Muscle of leg (tissue), 11 donors: ENCODE results near the gene RFC2. TPM values are rescaled to one million over a fixed set of nuclear protein-coding genes. Genes with fewer than 3 reads are reported as not detected.

Experiments
- DNase-seq: peaks from one replicate; pipeline ENCODE4 v3.0.0; 2013
- H3K27ac ChIP-seq: one replicate; pipeline ENCODE4 v1.5.1; 2013; ENCODE audit warnings: mild to moderate bottlenecking, low read length, control low read depth
- H3K27me3 ChIP-seq: one replicate; pipeline ENCODE4 v1.6.1; 2013; ENCODE audit warnings: low read length; ENCODE audit not compliant: control insufficient read depth, insufficient read depth
- H3K36me3 ChIP-seq: one replicate; pipeline ENCODE4 v1.6.1; 2013; ENCODE audit warnings: low read length; ENCODE audit not compliant: control insufficient read depth, insufficient read depth
- H3K4me1 ChIP-seq: one replicate; pipeline ENCODE4 v1.6.1; 2013; ENCODE audit warnings: low read length; ENCODE audit not compliant: control insufficient read depth, insufficient read depth
- H3K4me3 ChIP-seq: one replicate; pipeline ENCODE4 v1.5.1; 2013; ENCODE audit warnings: low read length, control low read depth
- H3K9me3 ChIP-seq: replicated peaks from 2 replicates; pipeline ENCODE4 v1.6.1; 2013; ENCODE audit warnings: low read depth, low read length; ENCODE audit not compliant: control insufficient read depth
- WGBS: methylation state at CpG from one replicate; pipeline ENCODE4 v1.1.5; 2013; ENCODE audit warnings: missing lambda C conversion rate; ENCODE audit not compliant: insufficient coverage; 5-methylcytosine and 5-hydroxymethylcytosine counted together
- polyA plus RNA-seq, 8 donors: library from polyadenylated mRNA; unstranded; fragments of 120-200 nt; gene quantifications; one replicate each; pipeline versions ENCODE4 v1.2.1 to v1.2.3, GENCODE V29; 2013; ENCODE audit warnings: inconsistent platforms in 1 of 8, low replicate concordance in 1 of 8; ENCODE audit not compliant: insufficient read length in 8 of 8, insufficient read depth in 1 of 8
- total RNA-seq: library from RNA; stranded (reverse); fragments of 120-200 nt; gene quantifications from one replicate; pipeline ENCODE4 v1.2.4, GENCODE V29; 2013

RFC2 gene
- total and polyA plus RNA-seq, 9 donors: 27.5 to 39.5 (median 38.0) TPM

- Histone ChIP-seq H3K27me3 (no peaks in the 10 kb centered on the region), H3K27ac (no peak overlapping the region), H3K36me3 (peaks cover 62% of the 10 kb centered on the region), H3K4me3 (no peak overlapping the region), H3K4me1 (no peaks in the 10 kb centered on the region), H3K9me3 (no peaks in the 10 kb centered on the region)
- no peak for DNase-seq
- WGBS: 94% methylated on average over 13 of the region's 14 CpGs
Measured at GRCh38 chr7:74194686-74195085, 59.5 kb downstream of the RFC2 start.

GRCh38 chr7:74193913-74194312 lies 60.3 kb downstream of the RFC2 start:
- Histone ChIP-seq H3K27ac (no peak overlapping the region), H3K36me3 (peaks cover 66% of the 10 kb centered on the region), H3K4me3 (no peak overlapping the region), H3K4me1 (no peaks in the 10 kb centered on the region), H3K27me3 (no peaks in the 10 kb centered on the region), H3K9me3 (no peaks in the 10 kb centered on the region)
- WGBS: 98% methylated on average over 5 of the region's 7 CpGs
- no peak for DNase-seq

DNA sequence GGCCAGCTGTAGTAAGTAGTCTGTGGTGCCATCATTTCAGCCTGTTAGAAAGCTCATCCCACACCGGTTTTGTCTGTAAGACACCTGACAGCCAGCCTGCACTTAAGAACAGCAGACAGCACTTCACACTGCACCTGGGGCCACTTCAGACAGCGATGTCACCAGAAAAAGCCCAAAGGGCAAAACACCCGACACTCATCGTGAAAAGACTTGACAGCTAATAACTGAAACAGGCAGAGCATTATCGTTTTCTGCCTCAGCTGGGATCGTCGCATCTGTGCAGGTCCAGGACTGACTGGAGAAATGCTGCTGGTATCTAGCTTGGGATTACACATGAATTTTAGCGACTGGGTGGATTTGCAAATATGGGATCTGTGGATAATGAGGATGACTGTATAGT lies 61.1 kb downstream of the RFC2 start:
- no peak overlapping the region for H3K4me3 ChIP-seq
- no peaks in the 10 kb centered on the region for H3K9me3 ChIP-seq
- WGBS: 81% methylated on average over 7 of the region's 8 CpGs
- no peaks in the 10 kb centered on the region for H3K4me1 ChIP-seq
- no peaks in the 10 kb centered on the region for H3K27me3 ChIP-seq
- H3K27ac ChIP-seq: no peak overlapping the region
- DNase-seq: no peak
- H3K36me3 ChIP-seq: peaks cover 74% of the 10 kb centered on the region

DNA sequence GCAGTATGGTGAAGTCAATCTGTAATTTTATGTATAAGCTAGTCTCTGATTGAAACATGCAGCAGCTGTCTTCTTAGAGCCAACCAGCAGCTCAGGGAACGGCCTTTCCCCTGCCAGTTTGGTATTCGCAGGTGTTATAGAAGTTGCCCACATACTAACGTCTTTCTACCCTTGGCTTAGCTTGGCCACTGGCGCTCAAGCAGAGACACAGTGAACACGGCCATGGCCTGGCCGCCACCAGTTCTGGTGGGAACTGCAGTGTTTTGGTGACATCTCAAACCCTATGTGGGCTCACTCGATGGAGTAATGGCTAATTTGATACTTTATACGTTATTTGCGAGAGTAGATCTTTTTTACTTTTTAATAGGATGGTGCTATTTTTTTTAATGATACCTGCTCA lies 63.0 kb downstream of the RFC2 start:
- Histone ChIP-seq H3K4me3 (no peak overlapping the region), H3K27me3 (no peaks in the 10 kb centered on the region), H3K27ac (no peak overlapping the region), H3K4me1 (peaks cover under 1% of the 10 kb centered on the region), H3K9me3 (no peaks in the 10 kb centered on the region), H3K36me3 (peaks cover 74% of the 10 kb centered on the region)
- no peak for DNase-seq
- WGBS: 87% methylated on average over 5 of the region's 9 CpGs

DNA sequence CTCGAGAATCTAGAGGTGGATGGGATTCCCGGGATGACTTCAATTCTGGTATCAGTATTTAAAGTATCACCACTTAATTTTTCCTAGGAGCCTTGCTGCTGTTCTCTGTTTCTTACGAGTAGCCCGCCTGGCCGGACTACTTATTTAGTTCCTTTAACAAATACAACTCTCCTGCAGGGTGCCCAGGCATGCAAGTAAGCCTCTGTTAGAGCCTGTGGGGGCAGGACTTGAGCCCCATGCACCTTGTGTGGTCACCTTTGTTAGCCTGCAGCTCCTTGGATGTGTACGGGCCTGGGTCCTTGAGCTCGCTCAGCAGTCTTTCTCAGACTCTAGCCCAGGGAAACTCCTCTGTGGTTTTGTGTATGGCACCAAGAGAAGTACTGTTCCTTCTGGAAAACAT lies 63.9 kb downstream of the RFC2 start:
- H3K4me1 ChIP-seq: peaks cover 4% of the 10 kb centered on the region
- no peaks in the 10 kb centered on the region for H3K9me3 ChIP-seq
- no peak overlapping the region for H3K27ac ChIP-seq
- 96% methylated on average over 4 of the region's 7 CpGs for WGBS
- DNase-seq: no peak
- no peak overlapping the region for H3K4me3 ChIP-seq
- no peaks in the 10 kb centered on the region for H3K27me3 ChIP-seq
- peaks cover 70% of the 10 kb centered on the region for H3K36me3 ChIP-seq

DNA sequence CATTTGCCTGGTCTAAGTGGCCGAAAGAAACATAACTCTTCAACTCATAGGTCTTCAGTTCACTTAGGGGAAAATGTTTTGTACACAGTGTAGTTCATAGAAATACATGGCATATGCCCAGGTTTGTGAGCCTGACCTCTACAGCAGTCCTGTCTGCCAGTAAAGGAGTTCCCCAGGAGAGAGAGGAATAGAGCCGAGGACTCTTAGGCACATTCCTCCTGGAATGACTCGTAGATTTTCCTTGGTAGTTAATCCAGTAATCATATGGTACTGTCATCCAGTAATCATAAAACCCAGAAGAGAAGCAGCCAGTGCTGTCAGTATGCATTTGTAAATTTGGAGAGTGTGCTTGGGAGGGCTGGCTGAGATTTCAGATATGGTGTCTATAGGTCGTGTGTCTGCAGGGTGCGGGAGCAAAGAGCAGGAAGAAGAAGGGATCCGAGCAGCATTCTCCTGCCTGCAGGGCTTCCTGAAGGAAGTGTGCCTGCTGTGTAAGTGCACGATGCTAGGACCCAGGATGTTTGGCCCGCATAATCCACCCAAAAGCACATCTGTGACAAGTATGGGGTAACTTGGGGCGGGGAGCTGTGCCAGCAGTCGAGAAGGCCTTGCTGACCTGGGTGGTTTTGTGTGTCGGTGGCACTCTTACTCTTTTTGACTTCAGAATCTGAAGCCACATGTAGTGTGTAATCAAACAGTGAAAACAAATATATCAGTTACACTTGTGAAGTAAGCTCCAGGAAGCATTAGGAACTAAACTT lies 66.1 kb downstream of the RFC2 start:
- no peak for DNase-seq
- Histone ChIP-seq H3K4me3 (no peak overlapping the region), H3K36me3 (peaks cover 55% of the 10 kb centered on the region), H3K27ac (no peak overlapping the region), H3K9me3 (no peaks in the 10 kb centered on the region), H3K4me1 (peaks cover 4% of the 10 kb centered on the region), H3K27me3 (no peaks in the 10 kb centered on the region)
- 61% methylated on average over 3 of the region's 11 CpGs for WGBS

GRCh38 chr7:74185636-74186035 lies 68.6 kb downstream of the RFC2 start:
- Histone ChIP-seq H3K4me3 (no peak overlapping the region), H3K36me3 (peaks cover 42% of the 10 kb centered on the region), H3K27me3 (no peaks in the 10 kb centered on the region), H3K4me1 (peaks cover 13% of the 10 kb centered on the region), H3K9me3 (no peaks in the 10 kb centered on the region), H3K27ac (peak overlapping the region; percentile 17)
- no peak for DNase-seq
- 40% methylated on average over 1 of the region's 5 CpGs for WGBS

- WGBS: no CpG with 5 or more reads among the region's 6 CpGs
- Histone ChIP-seq H3K27ac (no peak overlapping the region), H3K27me3 (no peaks in the 10 kb centered on the region)
Measured at GRCh38 chr7:74185016-74185415, 69.2 kb downstream of the RFC2 start.

DNA sequence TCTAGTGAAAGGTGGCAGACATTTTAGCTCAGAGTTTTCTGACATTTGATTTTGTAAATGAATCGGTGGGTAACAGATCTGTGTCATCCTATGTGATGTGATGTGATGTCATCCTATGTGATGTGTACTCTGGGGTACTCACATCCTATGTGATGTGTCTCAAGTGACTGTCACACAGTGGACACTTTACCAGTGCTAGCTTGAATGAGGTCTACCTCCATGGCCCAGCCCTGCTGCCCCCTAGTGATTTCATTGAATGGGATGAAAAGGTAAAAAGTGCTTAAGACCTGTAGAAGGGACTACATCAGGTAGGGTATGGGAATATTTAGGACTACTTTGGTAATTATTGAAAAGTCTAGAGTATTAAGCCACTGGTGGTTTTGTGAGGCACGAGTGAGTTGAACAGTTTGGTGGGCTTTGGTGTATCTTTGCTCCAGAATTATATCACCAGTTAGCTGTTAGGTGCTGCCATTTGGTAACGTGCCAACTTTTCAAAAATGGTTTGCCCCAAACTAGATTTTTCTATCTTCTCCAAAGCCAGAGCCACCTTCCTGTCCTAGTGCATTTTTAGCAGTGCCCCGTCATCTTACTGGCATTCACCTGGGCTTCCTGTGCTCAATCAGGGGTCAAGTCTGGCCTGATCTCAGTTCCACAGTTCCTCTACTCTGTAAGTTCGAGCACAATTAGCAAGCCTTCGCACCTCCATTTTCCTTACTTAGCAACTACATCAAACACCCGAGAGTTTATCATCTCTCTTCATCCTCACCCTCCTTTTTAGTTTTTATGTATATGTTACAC lies 70.3 kb downstream of the RFC2 start:
- H3K27me3 ChIP-seq: no peaks in the 10 kb centered on the region
- no peak for DNase-seq
- H3K27ac ChIP-seq: no peak overlapping the region
- no peaks in the 10 kb centered on the region for H3K9me3 ChIP-seq
- peaks cover 30% of the 10 kb centered on the region for H3K36me3 ChIP-seq
- peaks cover 15% of the 10 kb centered on the region for H3K4me1 ChIP-seq
- 73% methylated on average over 6 of the region's 7 CpGs for WGBS
- H3K4me3 ChIP-seq: no peak overlapping the region

More at GRCh38 chr7:74185016-74185415, 69.2 kb downstream of the RFC2 start:
- Histone ChIP-seq H3K4me3 (no peak overlapping the region), H3K4me1 (peaks cover 15% of the 10 kb centered on the region), H3K9me3 (no peaks in the 10 kb centered on the region), H3K36me3 (peaks cover 37% of the 10 kb centered on the region)
- no peak for DNase-seq

GRCh38 chr7:74183142-74183541 lies 71.1 kb downstream of the RFC2 start:
- peaks cover 16% of the 10 kb centered on the region for H3K4me1 ChIP-seq
- H3K4me3 ChIP-seq: no peak overlapping the region
- H3K9me3 ChIP-seq: no peaks in the 10 kb centered on the region
- DNase-seq: no peak
- WGBS: 100% methylated on average over 1 of the region's 3 CpGs
- peaks cover 28% of the 10 kb centered on the region for H3K36me3 ChIP-seq
- no peak overlapping the region for H3K27ac ChIP-seq
- no peaks in the 10 kb centered on the region for H3K27me3 ChIP-seq
